Panc1 (cell line): ENCODE data around the gene ACTBL2. TPM values are rescaled to one million over a fixed set of nuclear protein-coding genes. Genes with fewer than 3 reads are reported as not detected.

ENCODE experiments used
- ATAC-seq: fragments of 200-7000 bp; cut with Tn5 transposase; 2 replicates; pipeline ENCODE4 v1.9.1; 2020; ENCODE audit warnings: mild to moderate bottlenecking, moderate library complexity
- BruUV-seq: library from RNA; stranded (reverse); fragments of 400-500 nt; replicated peaks from 2 replicates; lab custom pipeline; 2021; lab: Mats Ljungman, UMichigan
- CTCF ChIA-PET: fragments of 300-600 bp; sonication (Branson Sonifier 250); formaldehyde crosslinking; loops from one replicate; lab custom pipeline; 2022; ENCODE audit warnings: antibody characterized with exemption; lab: Charles Lee
- POLR2A ChIA-PET: fragments of 300-600 bp; sonication (Branson Sonifier 250); formaldehyde crosslinking; loops from one replicate; lab custom pipeline; 2022; ENCODE audit warnings: antibody characterized with exemption; lab: Charles Lee
- DNase-seq: peaks from one replicate; pipeline ENCODE4 v3.0.0-alpha.2; 2010; ENCODE audit warnings: low read depth, low spot score
- H3K27ac ChIP-seq: 2 replicates; pipeline ENCODE4 v1.5.1; 2011; ENCODE audit warnings: mild to moderate bottlenecking, low read length, inconsistent platforms
- H3K27me3 ChIP-seq: fragments of 200-500 bp; sonication (Bioruptor generic); 2 replicates; pipeline ENCODE4 v1.6.0; 2014; ENCODE audit warnings: low read length, inconsistent platforms; ENCODE audit not compliant: control insufficient read depth, insufficient read depth
- H3K36me3 ChIP-seq: fragments of 200-500 bp; sonication (Bioruptor generic); 2 replicates; pipeline ENCODE4 v1.5.1; 2014; ENCODE audit warnings: inconsistent platforms, mild to moderate bottlenecking, low read length, moderate library complexity; ENCODE audit not compliant: control insufficient read depth, insufficient read depth
- H3K4me1 ChIP-seq: 2 replicates; pipeline ENCODE4 v1.5.1; 2011; ENCODE audit warnings: inconsistent platforms, mild to moderate bottlenecking, low read length, moderate library complexity; ENCODE audit not compliant: control insufficient read depth, insufficient read depth
- H3K4me3 ChIP-seq, 2 experiments: 2 replicates each; pipeline ENCODE4 v1.5.1; 2011 to 2012; ENCODE audit warnings: low read depth in 2 of 2, low read length in 2 of 2, mild to moderate bottlenecking in 2 of 2, inconsistent platforms in 1 of 2, moderate library complexity in 1 of 2
- H3K9me3 ChIP-seq: fragments of 200-500 bp; sonication (Bioruptor generic); 2 replicates; pipeline ENCODE4 v1.5.1; 2014; ENCODE audit warnings: low read depth, mild to moderate bottlenecking, inconsistent platforms, low read length, moderate library complexity; ENCODE audit not compliant: control insufficient read depth, insufficient read depth
- CTCF ChIP-seq: fragments of 450-650 bp; IDR thresholded peaks from 2 replicates; pipeline ENCODE4 v1.5.1; 2017; ENCODE audit warnings: mild to moderate bottlenecking
- POLR2AphosphoS5 ChIP-seq: IDR thresholded peaks from 2 replicates; pipeline ENCODE4 v1.6.1; 2012; ENCODE audit warnings: mild to moderate bottlenecking, low read depth, low read length, moderate library complexity
- REST ChIP-seq, 2 experiments: IDR thresholded peaks; 2 replicates each; pipeline ENCODE4 v1.6.1; 2011 to 2012; ENCODE audit warnings: low read depth in 2 of 2, control low read depth in 1 of 2, low read length in 1 of 2, mild to moderate bottlenecking in 1 of 2, moderate library complexity in 1 of 2; ENCODE audit not compliant: insufficient read depth in 1 of 2
- SIN3A ChIP-seq: IDR thresholded peaks from 2 replicates; pipeline ENCODE4 v1.6.1; 2012; ENCODE audit warnings: low read depth, mild to moderate bottlenecking, low read length, moderate library complexity, borderline replicate concordance; ENCODE audit not compliant: insufficient read depth
- TCF7L2 ChIP-seq: IDR thresholded peaks from 2 replicates; pipeline ENCODE4 v1.6.1; 2011; ENCODE audit warnings: mild to moderate bottlenecking, low read depth, low read length, inconsistent platforms
- in situ Hi-C: cut with HindIII; loops from 2 replicates; pipeline ENCODE4 v1.10.0; 2016; ENCODE audit warnings: low sequenced_read_pairs, low pct_unique_long_range_greater_than_20kb
- intact Hi-C: fragments of 100-400 bp; cut with micrococcal nuclease; formaldehyde crosslinking; loops from one replicate; pipeline ENCODE4 v1.10.0; 2022; ENCODE audit not compliant: unreplicated experiment
- total RNA-seq: library from RNA; stranded (reverse); gene quantifications from one replicate; pipeline ENCODE4 v1.2.1, GENCODE V29; 2021; ENCODE audit not compliant: unreplicated experiment

ACTBL2 gene
- total RNA-seq, 1 experiment from 2014 or later, result not detected

DNA sequence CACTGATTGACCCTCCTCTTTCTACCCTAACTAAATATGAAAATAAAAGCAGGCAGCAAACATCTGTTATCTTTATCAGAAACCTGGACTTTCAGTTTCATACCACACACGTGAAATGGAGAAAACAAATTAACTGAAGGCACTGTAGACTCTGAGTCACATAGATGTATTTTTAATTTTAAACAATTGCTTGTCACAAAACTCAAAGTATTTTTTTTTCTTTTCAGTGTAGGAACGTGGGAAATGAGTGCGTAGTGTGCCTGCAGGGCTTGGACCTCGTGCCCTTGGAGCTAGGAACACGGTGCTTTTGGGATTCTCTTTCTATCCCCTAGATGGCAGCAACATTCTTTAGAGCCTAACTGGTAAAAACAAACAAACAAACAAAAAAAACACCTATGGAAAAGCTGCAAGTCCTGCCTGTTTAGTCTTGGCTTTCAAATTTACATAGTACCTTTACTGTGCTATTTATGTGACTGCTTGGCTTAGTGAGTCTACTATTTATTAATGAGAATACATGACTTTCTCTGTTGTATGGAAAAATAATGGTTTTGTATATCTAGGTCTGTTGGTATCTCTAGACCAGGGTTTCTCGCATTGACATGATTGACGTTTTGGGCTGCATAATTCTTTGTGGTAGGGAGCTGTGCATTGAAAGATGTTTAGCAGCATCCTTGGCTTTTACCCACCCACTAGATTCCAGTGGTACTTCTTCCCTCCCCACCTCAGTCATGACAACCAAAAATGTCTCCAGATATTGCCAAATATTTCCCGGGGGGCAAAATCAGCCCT lies 16.8 kb upstream of the ACTBL2 start:
- Histone ChIP-seq H3K27me3 (no peaks in the 10 kb centered on the region), H3K9me3 (no peaks in the 10 kb centered on the region), H3K27ac (peak overlapping the region; percentile 94), H3K4me3 (peak overlapping the region in 1 of 2 experiments; percentile 10; a peak in 1 of 4 replicates), H3K4me1 (peaks cover 21% of the 10 kb centered on the region), H3K36me3 (no peaks in the 10 kb centered on the region)
- BruUV-seq, result no TSS peak
- in situ Hi-C loops, result loop anchor here (25.0 kb wide), 1 partner anchor 963 kb away; the partner anchor contains the start of gene PLK2
- ChIA-PET POLR2A (no interaction called here), CTCF (interaction anchor here (0.7 to 2.3 kb wide), 7 partner anchors 85 to 961 kb away, joined by 3 to 13 read pairs (median 3); no protein-coding TSS in a partner anchor)
- DNase-seq, result no peak
- ATAC-seq, result peak; percentile 84
- intact Hi-C loops, result loop anchor here (1.0 to 10.0 kb wide), 5 partner anchors 193 to 961 kb away; partner anchors contain the start of gene PLK2
- TF ChIP-seq TCF7L2 (no peak), SIN3A (no peak), CTCF (peak; percentile 88), POLR2AphosphoS5 (peak; percentile 58; the same call in 1 of the 2 replicates), REST (IDR thresholded peaks at IDR 0.05; ENCODE audit: insufficient read depth in 1 of 2, low read depth in 2 of 2, low read length in 1 of 2) (no peak)

DNA sequence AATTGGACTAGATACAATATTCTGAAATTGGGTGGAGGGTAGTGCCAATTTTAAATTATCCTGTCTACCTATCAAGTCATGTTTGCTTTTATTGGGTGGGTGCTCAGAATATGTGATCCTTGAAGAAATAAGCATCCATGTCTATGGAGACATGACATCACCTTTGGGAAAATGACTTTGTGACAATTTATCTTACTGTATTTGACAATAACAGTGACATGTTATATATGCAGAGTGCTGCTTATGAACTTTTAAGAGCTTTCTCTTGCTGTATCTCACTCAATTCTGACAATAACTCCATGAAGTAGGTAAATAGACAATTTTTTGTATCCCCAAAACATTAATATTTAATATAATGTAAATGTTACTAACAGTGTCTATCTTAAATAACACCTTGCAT lies 15.1 kb upstream of the ACTBL2 start:
- TF ChIP-seq CTCF (no peak), SIN3A (no peak), REST (IDR thresholded peaks at IDR 0.05; ENCODE audit: insufficient read depth in 1 of 2, low read depth in 2 of 2, low read length in 1 of 2) (no peak), TCF7L2 (no peak), POLR2AphosphoS5 (no peak)
- peak overlapping the region; percentile 94; the same call in 1 of the 2 replicates for H3K27ac ChIP-seq
- in situ Hi-C loops (loop anchor here (25.0 kb wide), 1 partner anchor 965 kb away; the partner anchor contains the start of gene PLK2), intact Hi-C loops (loop anchor here (2.0 to 10.0 kb wide), 3 partner anchors 199 to 687 kb away; no protein-coding TSS in a partner anchor)
- H3K4me3 ChIP-seq, result no peak overlapping the region
- ChIA-PET POLR2A (no interaction called here), CTCF (no interaction called here)
- H3K9me3 ChIP-seq, result no peaks in the 10 kb centered on the region
- H3K27me3 ChIP-seq, result no peaks in the 10 kb centered on the region
- ATAC-seq (no peak), DNase-seq (no peak)
- BruUV-seq, result no TSS peak
- H3K4me1 ChIP-seq, result peaks cover 21% of the 10 kb centered on the region
- no peaks in the 10 kb centered on the region for H3K36me3 ChIP-seq
